ENCODE results near the gene POC1A. TPM values are rescaled to one million over a fixed set of nuclear protein-coding genes. Genes with fewer than 3 reads are reported as not detected.
"Not testable (repeated sequence)": the region's sequence is repeated elsewhere in the genome, so short reads cannot be mapped to it uniquely, and the experiment has no call there.

The POC1A gene
- polyA plus RNA-seq, 1 donor from 2014 or later = 1.3 TPM

GRCh38 chr3:52171514-52172261, 17.5 kb upstream of the POC1A start:
- no peak overlapping the region for H3K4me3 ChIP-seq (ENCODE audit: low read length)
- no peaks in the 10 kb centered on the region for H3K9me2 ChIP-seq (ENCODE audit: insufficient read depth, low read length)
- no peaks in the 10 kb centered on the region for H4K20me1 ChIP-seq (ENCODE audit: insufficient read depth)
- no peak overlapping the region for H3K27ac ChIP-seq (ENCODE audit: low read length)
- no peaks in the 10 kb centered on the region for H3K36me3 ChIP-seq (ENCODE audit: insufficient read depth, low read length)
- H3K27me3 ChIP-seq (ENCODE audit: insufficient read depth, low read depth, low read length) = no peaks in the 10 kb centered on the region
- H3K79me2 ChIP-seq (replicated peaks; ENCODE audit: insufficient read depth, low read length) = no peaks in the 10 kb centered on the region
- H3K9ac ChIP-seq (ENCODE audit: low read length) = no peak overlapping the region
- no peak overlapping the region for H3K4me2 ChIP-seq (ENCODE audit: low read length)
- H3F3A ChIP-seq (ENCODE audit: insufficient read depth, low read length, poor library complexity, severe bottlenecking) = no peaks in the 10 kb centered on the region
- no peak overlapping the region for H2AFZ ChIP-seq (ENCODE audit: low read depth, low read length)
- H3K9me3 ChIP-seq (ENCODE audit: low read length) = no peaks in the 10 kb centered on the region
- no peak for TF ChIP-seq REST (IDR thresholded peaks at IDR 0.05; ENCODE audit: borderline replicate concordance)
- no peak for TF ChIP-seq TAF1 (IDR thresholded peaks at IDR 0.05; ENCODE audit: low read depth)
- TF ChIP-seq SMC3 (conservative IDR thresholded peaks at IDR 0.05; ENCODE audit: poor library complexity) = no peak
- TF ChIP-seq EZH2 (IDR thresholded peaks at IDR 0.05; ENCODE audit: borderline replicate concordance, insufficient read depth, low read length, poor library complexity, severe bottlenecking) = no peak
- TF ChIP-seq CTCF (IDR thresholded peaks at IDR 0.05; ENCODE audit: poor library complexity, severe bottlenecking) = no peak
- no peak for TF ChIP-seq RAD21 (conservative IDR thresholded peaks at IDR 0.05)

DNA sequence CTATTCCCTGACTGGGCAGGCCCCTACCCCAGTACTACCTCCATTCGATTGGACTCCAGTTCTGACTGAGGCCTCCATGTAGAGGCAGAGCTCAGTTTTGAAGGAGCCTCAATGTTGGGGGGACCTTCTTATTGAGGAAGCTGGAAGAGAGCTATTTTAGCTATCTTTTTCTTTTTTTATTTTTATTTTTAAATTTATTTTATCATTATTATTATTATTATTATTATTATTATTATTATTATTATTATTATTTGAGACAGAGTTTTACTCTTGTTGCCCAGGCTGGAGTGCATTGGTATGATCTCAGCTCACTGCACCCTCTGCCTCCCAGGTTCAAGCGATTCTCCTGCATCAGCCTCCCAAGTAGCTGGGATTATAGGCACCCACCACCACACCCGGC, 16.0 kb upstream of the POC1A start:
- not testable (repeated sequence) for H3K9me3 ChIP-seq (ENCODE audit: low read length); H3K79me2 ChIP-seq (replicated peaks; ENCODE audit: insufficient read depth, low read length); H3K9me2 ChIP-seq (ENCODE audit: insufficient read depth, low read length); H3K27me3 ChIP-seq (ENCODE audit: insufficient read depth, low read depth, low read length); H3K9ac ChIP-seq (ENCODE audit: low read length); H3K4me2 ChIP-seq (ENCODE audit: low read length); H2AFZ ChIP-seq (ENCODE audit: low read depth, low read length); H3K4me3 ChIP-seq (ENCODE audit: low read length); H3K36me3 ChIP-seq (ENCODE audit: insufficient read depth, low read length); H3K27ac ChIP-seq (ENCODE audit: low read length); H4K20me1 ChIP-seq (ENCODE audit: insufficient read depth); H3F3A ChIP-seq (ENCODE audit: insufficient read depth, low read length, poor library complexity, severe bottlenecking)

DNA sequence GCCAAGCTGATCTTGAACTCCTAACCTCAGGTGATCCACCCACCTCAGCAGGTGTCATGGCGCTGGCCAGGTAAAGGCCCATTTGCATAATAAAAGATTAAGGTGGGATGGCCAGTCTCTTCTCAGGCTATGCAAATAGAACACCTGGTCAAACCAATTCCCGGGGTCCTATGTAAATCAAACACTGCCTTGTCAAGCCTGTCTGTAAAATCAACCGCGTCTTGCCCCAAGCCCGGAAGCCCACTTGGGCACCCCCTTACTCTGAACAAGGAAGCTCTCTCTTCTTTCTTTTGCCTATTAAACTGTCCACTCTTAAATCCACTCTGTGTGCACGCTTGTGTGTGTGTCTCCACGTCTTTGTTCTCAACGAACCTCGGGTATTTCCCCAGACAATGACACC, 13.0 kb upstream of the POC1A start:
- H3F3A ChIP-seq (ENCODE audit: insufficient read depth, low read length, poor library complexity, severe bottlenecking) = no peaks in the 10 kb centered on the region
- H3K9me2 ChIP-seq (ENCODE audit: insufficient read depth, low read length) = no peaks in the 10 kb centered on the region
- H3K27me3 ChIP-seq (ENCODE audit: insufficient read depth, low read depth, low read length) = no peaks in the 10 kb centered on the region
- H4K20me1 ChIP-seq (ENCODE audit: insufficient read depth) = no peaks in the 10 kb centered on the region
- no peaks in the 10 kb centered on the region for H3K9me3 ChIP-seq (ENCODE audit: low read length)
- TF ChIP-seq SMC3 (conservative IDR thresholded peaks at IDR 0.05; ENCODE audit: poor library complexity) (no peak), TAF1 (IDR thresholded peaks at IDR 0.05; ENCODE audit: low read depth) (no peak), MXI1 (conservative IDR thresholded peaks at IDR 0.05; ENCODE audit: poor library complexity, severe bottlenecking) (no peak), REST (IDR thresholded peaks at IDR 0.05; ENCODE audit: borderline replicate concordance) (no peak), POLR2AphosphoS5 (IDR thresholded peaks at IDR 0.05) (no peak), RAD21 (conservative IDR thresholded peaks at IDR 0.05) (no peak), CTCF (IDR thresholded peaks at IDR 0.05; ENCODE audit: poor library complexity, severe bottlenecking) (no peak), EP300 (conservative IDR thresholded peaks at IDR 0.05; ENCODE audit: poor library complexity, severe bottlenecking) (no peak), EZH2 (IDR thresholded peaks at IDR 0.05; ENCODE audit: borderline replicate concordance, insufficient read depth, low read length, poor library complexity, severe bottlenecking) (no peak)
- no peaks in the 10 kb centered on the region for H3K79me2 ChIP-seq (replicated peaks; ENCODE audit: insufficient read depth, low read length)
- no peak overlapping the region for H3K27ac ChIP-seq (ENCODE audit: low read length)
- no peak overlapping the region for H3K4me3 ChIP-seq (ENCODE audit: low read length)
- no peak overlapping the region for H3K9ac ChIP-seq (ENCODE audit: low read length)
- no peak overlapping the region for H3K4me2 ChIP-seq (ENCODE audit: low read length)
- H2AFZ ChIP-seq (ENCODE audit: low read depth, low read length) = no peak overlapping the region
- no peaks in the 10 kb centered on the region for H3K36me3 ChIP-seq (ENCODE audit: insufficient read depth, low read length)

All from neural cell (in vitro differentiated cells).